Measurements from ENCODE around the gene IPP. TPM values are rescaled to one million over a fixed set of nuclear protein-coding genes. Genes with fewer than 3 reads are reported as not detected.

The IPP gene
- total RNA-seq, 2 experiments from 2014 or later, result 6.0 to 6.6 TPM

GRCh38 chr1:45772971-45773370, 22.5 kb upstream of the IPP start:
- H3K27ac Mint-ChIP-seq, result no peak overlapping the region
- CTCF ChIA-PET, result no interaction called here
- ATAC-seq (ENCODE audit: poor library complexity) (no peak), DNase-seq (peak in 1 of 14 experiments; percentile 12)
- intact Hi-C loops (cut with DNase I, micrococcal nuclease), result no loop called here
- no peaks in the 10 kb centered on the region for H3K36me3 Mint-ChIP-seq (ENCODE audit: low read depth)
- H3K4me3 Mint-ChIP-seq, result no peak overlapping the region
- H3K9me3 Mint-ChIP-seq, result no peaks in the 10 kb centered on the region
- H3K27ac ChIP-seq (ENCODE audit: low read depth in 1 of 2, low read length in 2 of 2), result no peak overlapping the region
- H3K4me1 Mint-ChIP-seq (ENCODE audit: low read depth), result no peaks in the 10 kb centered on the region
- H3K27me3 ChIP-seq (ENCODE audit: control insufficient read depth in 1 of 2, insufficient read depth in 2 of 2, low read length in 2 of 2), result no peaks in the 10 kb centered on the region
- H3K36me3 ChIP-seq (ENCODE audit: insufficient read depth, low read length), result no peaks in the 10 kb centered on the region
- H3K4me3 ChIP-seq (ENCODE audit: low read length), result no peak overlapping the region
- H3K27me3 Mint-ChIP-seq, result no peaks in the 10 kb centered on the region
- POLR2A ChIA-PET, result no interaction called here
- no peaks in the 10 kb centered on the region for H3K4me1 ChIP-seq (ENCODE audit: insufficient read depth, low read length)
- H3K9me3 ChIP-seq (ENCODE audit: control insufficient read depth in 1 of 2, insufficient read depth in 1 of 2, low read length in 2 of 2), result no peaks in the 10 kb centered on the region
- TF ChIP-seq, protein P1, sequence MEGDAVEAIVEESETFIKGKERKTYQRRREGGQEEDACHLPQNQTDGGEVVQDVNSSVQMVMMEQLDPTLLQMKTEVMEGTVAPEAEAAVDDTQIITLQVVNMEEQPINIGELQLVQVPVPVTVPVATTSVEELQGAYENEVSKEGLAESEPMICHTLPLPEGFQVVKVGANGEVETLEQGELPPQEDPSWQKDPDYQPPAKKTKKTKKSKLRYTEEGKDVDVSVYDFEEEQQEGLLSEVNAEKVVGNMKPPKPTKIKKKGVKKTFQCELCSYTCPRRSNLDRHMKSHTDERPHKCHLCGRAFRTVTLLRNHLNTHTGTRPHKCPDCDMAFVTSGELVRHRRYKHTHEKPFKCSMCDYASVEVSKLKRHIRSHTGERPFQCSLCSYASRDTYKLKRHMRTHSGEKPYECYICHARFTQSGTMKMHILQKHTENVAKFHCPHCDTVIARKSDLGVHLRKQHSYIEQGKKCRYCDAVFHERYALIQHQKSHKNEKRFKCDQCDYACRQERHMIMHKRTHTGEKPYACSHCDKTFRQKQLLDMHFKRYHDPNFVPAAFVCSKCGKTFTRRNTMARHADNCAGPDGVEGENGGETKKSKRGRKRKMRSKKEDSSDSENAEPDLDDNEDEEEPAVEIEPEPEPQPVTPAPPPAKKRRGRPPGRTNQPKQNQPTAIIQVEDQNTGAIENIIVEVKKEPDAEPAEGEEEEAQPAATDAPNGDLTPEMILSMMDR (IDR thresholded peaks at IDR 0.05), result no peak

DNA sequence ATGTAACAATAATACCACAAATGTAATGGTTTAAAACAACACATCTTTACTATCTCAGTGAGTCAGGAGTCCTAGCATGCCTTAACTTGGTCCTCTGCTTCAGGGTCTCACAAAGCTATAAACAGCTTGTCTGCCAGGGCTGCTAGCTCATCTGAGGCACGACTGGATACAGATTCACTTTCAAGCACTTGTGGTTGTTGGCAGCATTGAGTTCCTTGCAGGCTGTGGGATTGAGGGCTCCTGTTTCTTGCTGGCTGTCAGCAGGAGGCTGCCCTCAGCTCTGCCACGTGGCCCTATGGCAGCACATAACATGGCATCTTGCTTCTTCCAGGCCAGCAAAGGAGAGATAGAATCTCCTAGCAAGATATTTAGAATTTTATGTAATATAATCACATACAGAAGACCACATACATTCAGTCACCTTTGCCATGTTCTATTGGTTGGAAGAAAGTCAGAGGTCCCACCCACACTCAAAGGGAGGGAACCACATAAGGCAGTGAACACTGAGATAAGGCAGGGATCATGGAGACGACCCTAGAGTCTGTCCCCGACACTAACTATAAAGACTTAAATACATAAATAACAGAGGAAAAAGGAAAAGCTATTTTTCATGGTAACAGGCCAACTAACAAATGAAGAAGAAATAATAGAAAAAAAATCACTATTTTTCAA, 18.9 kb upstream of the IPP start:
- CTCF ChIA-PET, result no interaction called here
- Mint-ChIP-seq H3K27me3 (no peaks in the 10 kb centered on the region), H3K4me1 (ENCODE audit: low read depth) (no peaks in the 10 kb centered on the region), H3K9me3 (no peaks in the 10 kb centered on the region), H3K36me3 (ENCODE audit: low read depth) (no peaks in the 10 kb centered on the region), H3K4me3 (no peak overlapping the region), H3K27ac (no peak overlapping the region)
- POLR2A ChIA-PET, result no interaction called here
- Histone ChIP-seq H3K4me3 (ENCODE audit: low read length) (no peak overlapping the region), H3K36me3 (ENCODE audit: insufficient read depth, low read length) (no peaks in the 10 kb centered on the region), H3K27me3 (ENCODE audit: control insufficient read depth in 1 of 2, insufficient read depth in 2 of 2, low read length in 2 of 2) (no peaks in the 10 kb centered on the region), H3K27ac (ENCODE audit: low read depth in 1 of 2, low read length in 2 of 2) (no peak overlapping the region), H3K9me3 (ENCODE audit: control insufficient read depth in 1 of 2, insufficient read depth in 1 of 2, low read length in 2 of 2) (no peaks in the 10 kb centered on the region), H3K4me1 (ENCODE audit: insufficient read depth, low read length) (no peaks in the 10 kb centered on the region)
- DNase-seq (no peak), ATAC-seq (ENCODE audit: poor library complexity) (no peak)
- intact Hi-C loops (cut with DNase I, micrococcal nuclease), result no loop called here
- TF ChIP-seq, protein P1 (IDR thresholded peaks at IDR 0.05), result no peak

DNA sequence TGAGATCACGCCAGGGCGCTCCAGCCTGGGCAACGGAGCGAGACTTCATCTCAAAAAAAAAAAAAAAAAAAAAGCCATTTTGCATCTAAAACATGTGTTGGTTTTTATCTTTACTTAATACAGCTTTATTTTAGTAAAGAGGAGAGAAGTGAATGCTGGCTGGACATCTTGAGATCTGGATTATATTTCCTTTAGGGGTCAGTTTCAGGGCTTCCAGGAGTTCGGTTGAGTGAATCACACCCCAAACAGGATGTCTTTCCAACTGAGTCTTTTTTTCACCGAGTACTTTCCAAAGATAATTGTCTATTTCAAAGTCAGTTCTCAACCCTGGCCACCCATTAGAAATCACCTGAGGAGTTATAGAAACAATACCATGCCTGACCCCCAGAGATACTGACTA, 16.6 kb upstream of the IPP start:
- Histone ChIP-seq H3K36me3 (ENCODE audit: insufficient read depth, low read length) (no peaks in the 10 kb centered on the region), H3K27me3 (ENCODE audit: control insufficient read depth in 1 of 2, insufficient read depth in 2 of 2, low read length in 2 of 2) (no peaks in the 10 kb centered on the region), H3K4me1 (ENCODE audit: insufficient read depth, low read length) (no peaks in the 10 kb centered on the region), H3K4me3 (ENCODE audit: low read length) (no peak overlapping the region), H3K9me3 (ENCODE audit: control insufficient read depth in 1 of 2, insufficient read depth in 1 of 2, low read length in 2 of 2) (no peaks in the 10 kb centered on the region), H3K27ac (ENCODE audit: low read depth in 1 of 2, low read length in 2 of 2) (no peak overlapping the region)
- Mint-ChIP-seq H3K27ac (no peak overlapping the region), H3K4me1 (ENCODE audit: low read depth) (no peaks in the 10 kb centered on the region), H3K9me3 (no peaks in the 10 kb centered on the region), H3K4me3 (no peak overlapping the region), H3K36me3 (ENCODE audit: low read depth) (no peaks in the 10 kb centered on the region), H3K27me3 (peaks cover 6% of the 10 kb centered on the region)
- no peak for DNase-seq
- intact Hi-C loops (cut with DNase I, micrococcal nuclease), result no loop called here
- ChIA-PET CTCF (no interaction called here), POLR2A (no interaction called here)
- ATAC-seq (ENCODE audit: poor library complexity), result no peak
- TF ChIP-seq, protein P1 (IDR thresholded peaks at IDR 0.05), result no peak

Data from CD4-positive, alpha-beta T cell (primary cell).